Bronchial epithelial cell (primary cell): ENCODE measurements around the gene KLHL24. TPM values are rescaled to one million over a fixed set of nuclear protein-coding genes. Genes with fewer than 3 reads are reported as not detected.
"Not testable (repeated sequence)": the region's sequence is repeated elsewhere in the genome, so short reads cannot be mapped to it uniquely, and the experiment has no call there.

Experiments used
- DNase-seq: peaks from one replicate; pipeline ENCODE4 v3.0.0-alpha.2; 2010; ENCODE audit warnings: low read depth
- FAIRE-seq: peaks from 2 replicates; lab custom pipeline; 2011; peaks lifted over from hg19 to GRCh38; lab: Jason Lieb, UNC
- H3K27me3 ChIP-seq: 2 replicates; pipeline ENCODE4 v1.5.1; 2011; ENCODE audit warnings: low read length; ENCODE audit not compliant: control insufficient read depth, insufficient read depth
- H3K36me3 ChIP-seq: 2 replicates; pipeline ENCODE4 v1.5.1; 2011; ENCODE audit warnings: low read length; ENCODE audit not compliant: control insufficient read depth, insufficient read depth
- H3K4me3 ChIP-seq: 2 replicates; pipeline ENCODE4 v1.5.1; 2011; ENCODE audit warnings: mild to moderate bottlenecking, low read depth, low read length, control low read depth
- total RNA-seq: library from RNA; depleted of rRNA; stranded (reverse); fragments of >200 nt; gene quantifications from 2 replicates; pipeline ENCODE4 v1.2.1, GENCODE V29; 2014
- TF ChIP-seq, protein P1 (sequence below): IDR thresholded peaks from 2 replicates; pipeline ENCODE4 v1.5.1; 2011; ENCODE audit warnings: mild to moderate bottlenecking, moderate library complexity, low read length, control low read depth, inconsistent platforms; ENCODE audit not compliant: insufficient read depth, severe bottlenecking

Gene KLHL24
- total RNA-seq, 1 donor from 2014 or later = 63.4 TPM

DNA sequence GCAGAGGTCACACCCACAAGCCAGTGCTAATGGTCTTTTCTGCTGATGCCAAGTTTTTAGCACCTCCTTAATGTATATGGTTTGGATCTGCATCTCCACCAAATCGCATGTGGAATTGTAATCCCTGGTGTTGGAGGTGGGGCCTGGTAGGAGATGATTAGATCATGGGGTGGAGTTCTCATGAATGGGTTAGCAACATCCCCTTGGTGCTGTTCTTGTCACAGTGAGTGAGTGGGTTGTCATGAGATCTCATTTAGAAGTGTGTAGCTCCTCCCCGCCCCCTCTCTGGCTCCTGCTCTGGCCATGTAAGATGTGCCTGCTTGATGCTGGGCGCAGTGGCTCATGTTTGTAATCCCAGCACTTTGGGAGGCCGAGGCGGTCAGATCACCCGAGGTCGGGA, 42.6 kb upstream of the KLHL24 start:
- no peak overlapping the region for H3K4me3 ChIP-seq
- no peak for FAIRE-seq
- H3K27me3 ChIP-seq = no peaks in the 10 kb centered on the region
- TF ChIP-seq, protein P1, sequence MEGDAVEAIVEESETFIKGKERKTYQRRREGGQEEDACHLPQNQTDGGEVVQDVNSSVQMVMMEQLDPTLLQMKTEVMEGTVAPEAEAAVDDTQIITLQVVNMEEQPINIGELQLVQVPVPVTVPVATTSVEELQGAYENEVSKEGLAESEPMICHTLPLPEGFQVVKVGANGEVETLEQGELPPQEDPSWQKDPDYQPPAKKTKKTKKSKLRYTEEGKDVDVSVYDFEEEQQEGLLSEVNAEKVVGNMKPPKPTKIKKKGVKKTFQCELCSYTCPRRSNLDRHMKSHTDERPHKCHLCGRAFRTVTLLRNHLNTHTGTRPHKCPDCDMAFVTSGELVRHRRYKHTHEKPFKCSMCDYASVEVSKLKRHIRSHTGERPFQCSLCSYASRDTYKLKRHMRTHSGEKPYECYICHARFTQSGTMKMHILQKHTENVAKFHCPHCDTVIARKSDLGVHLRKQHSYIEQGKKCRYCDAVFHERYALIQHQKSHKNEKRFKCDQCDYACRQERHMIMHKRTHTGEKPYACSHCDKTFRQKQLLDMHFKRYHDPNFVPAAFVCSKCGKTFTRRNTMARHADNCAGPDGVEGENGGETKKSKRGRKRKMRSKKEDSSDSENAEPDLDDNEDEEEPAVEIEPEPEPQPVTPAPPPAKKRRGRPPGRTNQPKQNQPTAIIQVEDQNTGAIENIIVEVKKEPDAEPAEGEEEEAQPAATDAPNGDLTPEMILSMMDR = no peak
- DNase-seq = no peak
- no peaks in the 10 kb centered on the region for H3K36me3 ChIP-seq

DNA sequence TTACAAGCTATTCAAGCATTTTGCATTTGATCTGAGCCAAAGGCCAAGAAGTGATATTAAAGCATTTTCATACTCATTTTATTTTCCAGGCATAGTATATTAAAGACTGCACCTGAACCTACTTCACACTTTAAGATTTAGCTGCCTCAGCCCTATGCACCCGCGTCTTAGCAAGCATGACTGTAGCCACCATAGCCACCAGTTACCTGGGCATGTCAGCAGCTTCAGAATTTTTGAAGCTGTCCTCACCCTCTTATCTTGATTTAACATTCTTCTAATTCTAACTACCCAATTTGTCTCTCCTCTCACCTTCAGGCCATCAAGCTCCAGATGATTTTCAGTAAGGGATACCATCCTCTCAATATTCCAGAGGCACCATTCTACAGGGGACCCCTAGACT, 40.8 kb upstream of the KLHL24 start:
- no peaks in the 10 kb centered on the region for H3K27me3 ChIP-seq
- no peaks in the 10 kb centered on the region for H3K36me3 ChIP-seq
- DNase-seq (no peak), FAIRE-seq (no peak)
- H3K4me3 ChIP-seq = no peak overlapping the region
- TF ChIP-seq, protein P1 = no peak

DNA sequence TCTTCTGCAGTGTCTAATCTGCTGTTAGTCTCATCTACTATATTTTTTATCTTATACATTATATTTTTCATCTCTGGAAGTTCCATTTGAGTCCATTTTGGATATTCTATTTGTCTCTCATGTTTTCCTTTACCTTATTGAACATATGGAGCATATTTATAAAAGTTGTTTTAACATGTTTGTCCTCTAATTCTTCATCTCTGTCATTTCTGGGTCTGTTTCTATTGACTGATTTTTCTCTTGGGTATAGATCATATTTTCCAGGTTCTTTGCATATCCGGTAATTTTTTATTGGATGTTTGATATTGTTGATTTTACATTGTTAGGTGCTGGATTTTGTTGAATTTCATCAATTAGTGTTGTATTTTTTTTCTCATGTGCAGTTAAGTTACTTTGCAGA, 37.5 kb upstream of the KLHL24 start:
- FAIRE-seq (no peak), DNase-seq (no peak)
- no peaks in the 10 kb centered on the region for H3K27me3 ChIP-seq
- H3K4me3 ChIP-seq = no peak overlapping the region
- no peaks in the 10 kb centered on the region for H3K36me3 ChIP-seq
- TF ChIP-seq, protein P1 = no peak

DNA sequence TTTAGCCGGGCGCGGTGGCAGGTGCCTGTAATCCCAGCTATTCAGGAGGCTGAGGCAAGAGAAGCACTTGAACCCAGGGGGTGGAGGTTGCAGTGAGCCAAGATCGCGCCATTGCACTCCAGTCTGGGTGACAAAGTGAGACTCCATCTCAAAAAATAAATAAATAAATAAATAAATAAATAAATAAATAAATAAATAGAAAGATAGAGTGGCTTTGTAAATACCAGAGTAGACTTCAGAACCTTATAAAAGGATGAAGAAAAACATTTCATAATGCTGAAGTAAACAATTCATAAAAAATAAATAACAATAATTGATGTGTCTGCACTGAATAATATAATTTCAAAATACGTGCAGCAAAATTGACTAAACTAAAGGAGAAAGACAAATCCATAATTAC, 24.1 kb upstream of the KLHL24 start:
- H3K36me3 ChIP-seq, H3K27me3 ChIP-seq, DNase-seq, H3K4me3 ChIP-seq, FAIRE-seq: not testable (repeated sequence)

DNA sequence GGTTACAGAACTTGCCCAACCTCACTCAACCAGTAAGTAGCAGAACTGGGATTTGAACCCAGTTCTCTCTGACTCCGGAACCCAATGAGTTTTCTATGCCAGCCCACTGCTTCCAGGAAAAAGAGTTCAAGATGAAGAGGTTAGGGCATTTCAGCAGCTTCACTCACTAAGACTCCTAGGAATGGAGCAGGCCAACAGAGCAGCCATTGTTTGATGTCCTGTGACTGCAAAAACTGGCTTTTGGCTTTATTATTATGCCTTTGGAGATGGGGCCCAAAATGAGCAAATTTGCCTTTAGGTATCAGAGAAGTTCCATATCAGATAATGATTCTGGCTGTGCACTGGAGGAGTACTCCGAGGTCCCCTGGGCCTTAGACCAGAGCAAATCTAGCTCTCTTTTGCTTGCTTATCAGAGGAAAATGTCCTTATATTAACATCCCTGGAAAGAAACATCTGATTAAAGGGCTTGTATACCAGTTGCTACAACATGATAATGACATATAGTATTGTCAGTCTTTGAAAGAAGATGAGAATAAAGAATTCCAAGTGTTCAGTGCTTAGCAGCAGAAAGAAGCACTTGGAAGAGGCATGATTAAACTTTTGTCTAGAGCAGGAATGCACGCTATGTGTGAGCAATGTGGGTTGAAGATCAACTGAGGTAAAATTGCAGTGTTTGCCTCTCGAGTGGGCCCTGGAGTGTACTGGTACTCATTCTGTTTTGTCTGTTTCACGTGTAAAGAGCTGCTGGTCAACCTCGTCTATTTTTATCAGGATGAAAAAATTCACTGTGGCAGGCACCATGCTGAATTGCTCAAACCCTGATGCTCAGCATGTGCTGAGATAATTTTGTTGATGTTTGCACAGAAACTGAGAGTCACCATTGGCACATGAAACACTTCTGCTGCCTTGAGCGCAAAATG, 21.8 kb upstream of the KLHL24 start:
- TF ChIP-seq, protein P1 = no peak
- Histone ChIP-seq H3K4me3 (no peak overlapping the region), H3K36me3 (no peaks in the 10 kb centered on the region), H3K27me3 (no peaks in the 10 kb centered on the region)
- FAIRE-seq (no peak), DNase-seq (no peak)

DNA sequence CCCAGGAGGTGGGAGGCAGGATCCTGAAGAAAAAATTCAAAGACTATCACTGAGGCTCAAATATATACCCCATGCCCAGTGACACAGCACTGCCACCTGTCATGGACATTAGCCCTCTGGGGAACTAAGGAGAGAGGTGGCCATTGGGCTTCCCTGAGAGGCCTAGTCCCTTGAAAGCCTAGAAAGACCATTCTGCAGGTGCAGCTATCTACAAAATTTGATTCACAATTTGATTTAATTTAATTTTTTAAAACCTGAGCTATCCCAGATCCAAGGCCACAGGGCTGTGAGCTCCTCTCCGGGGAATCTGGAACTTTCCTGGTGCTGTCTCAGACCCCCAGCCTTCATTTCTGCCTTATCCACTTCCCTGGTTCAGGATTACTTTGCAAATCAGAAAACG, 16.9 kb upstream of the KLHL24 start:
- TF ChIP-seq, protein P1 = no peak
- FAIRE-seq (no peak), DNase-seq (no peak)
- Histone ChIP-seq H3K27me3 (no peaks in the 10 kb centered on the region), H3K36me3 (no peaks in the 10 kb centered on the region), H3K4me3 (no peak overlapping the region)
